ENCODE measurements around the gene PALLD. TPM values are rescaled to one million over a fixed set of nuclear protein-coding genes. Genes with fewer than 3 reads are reported as not detected.

The PALLD gene
- total RNA-seq, 1 experiment from 2014 or later: 23.7 TPM

DNA sequence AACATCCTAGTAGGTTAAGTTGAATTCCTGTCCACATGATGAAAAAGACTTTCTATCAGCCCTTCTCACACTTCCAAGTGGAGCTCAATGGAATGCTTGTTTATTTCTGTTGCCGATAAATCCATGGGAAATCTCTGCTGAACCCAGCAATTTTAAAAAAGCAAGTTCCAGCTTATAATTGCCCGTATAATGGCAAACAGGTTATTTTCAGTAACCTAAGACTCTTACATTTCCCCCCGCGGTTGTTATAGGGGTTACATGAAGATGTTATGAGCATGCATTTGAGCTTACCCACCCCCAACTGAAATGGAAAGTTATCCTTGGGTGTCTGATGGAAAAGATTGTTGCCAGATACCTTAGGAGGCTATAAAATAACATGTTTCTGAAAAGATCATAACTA, 136.2 kb downstream of the PALLD start (continued):
- TF ChIP-seq, protein P1, sequence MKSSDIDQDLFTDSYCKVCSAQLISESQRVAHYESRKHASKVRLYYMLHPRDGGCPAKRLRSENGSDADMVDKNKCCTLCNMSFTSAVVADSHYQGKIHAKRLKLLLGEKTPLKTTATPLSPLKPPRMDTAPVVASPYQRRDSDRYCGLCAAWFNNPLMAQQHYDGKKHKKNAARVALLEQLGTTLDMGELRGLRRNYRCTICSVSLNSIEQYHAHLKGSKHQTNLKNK (CRISPR knock-in tag; IDR thresholded peaks at IDR 0.05): no peak
- TF ChIP-seq, protein P2, sequence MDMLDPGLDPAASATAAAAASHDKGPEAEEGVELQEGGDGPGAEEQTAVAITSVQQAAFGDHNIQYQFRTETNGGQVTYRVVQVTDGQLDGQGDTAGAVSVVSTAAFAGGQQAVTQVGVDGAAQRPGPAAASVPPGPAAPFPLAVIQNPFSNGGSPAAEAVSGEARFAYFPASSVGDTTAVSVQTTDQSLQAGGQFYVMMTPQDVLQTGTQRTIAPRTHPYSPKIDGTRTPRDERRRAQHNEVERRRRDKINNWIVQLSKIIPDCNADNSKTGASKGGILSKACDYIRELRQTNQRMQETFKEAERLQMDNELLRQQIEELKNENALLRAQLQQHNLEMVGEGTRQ (CRISPR knock-in tag; IDR thresholded peaks at IDR 0.05): no peak
- TF ChIP-seq OVOL2 (CRISPR knock-in tag; IDR thresholded peaks at IDR 0.05; ENCODE audit: borderline replicate concordance): no peak
- TF ChIP-seq, protein P3, sequence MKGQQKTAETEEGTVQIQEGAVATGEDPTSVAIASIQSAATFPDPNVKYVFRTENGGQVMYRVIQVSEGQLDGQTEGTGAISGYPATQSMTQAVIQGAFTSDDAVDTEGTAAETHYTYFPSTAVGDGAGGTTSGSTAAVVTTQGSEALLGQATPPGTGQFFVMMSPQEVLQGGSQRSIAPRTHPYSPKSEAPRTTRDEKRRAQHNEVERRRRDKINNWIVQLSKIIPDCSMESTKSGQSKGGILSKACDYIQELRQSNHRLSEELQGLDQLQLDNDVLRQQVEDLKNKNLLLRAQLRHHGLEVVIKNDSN (CRISPR knock-in tag; IDR thresholded peaks at IDR 0.05): no peak
- no peak for TF ChIP-seq KAT7 (CRISPR knock-in tag; IDR thresholded peaks at IDR 0.05; ENCODE audit: borderline replicate concordance)

DNA sequence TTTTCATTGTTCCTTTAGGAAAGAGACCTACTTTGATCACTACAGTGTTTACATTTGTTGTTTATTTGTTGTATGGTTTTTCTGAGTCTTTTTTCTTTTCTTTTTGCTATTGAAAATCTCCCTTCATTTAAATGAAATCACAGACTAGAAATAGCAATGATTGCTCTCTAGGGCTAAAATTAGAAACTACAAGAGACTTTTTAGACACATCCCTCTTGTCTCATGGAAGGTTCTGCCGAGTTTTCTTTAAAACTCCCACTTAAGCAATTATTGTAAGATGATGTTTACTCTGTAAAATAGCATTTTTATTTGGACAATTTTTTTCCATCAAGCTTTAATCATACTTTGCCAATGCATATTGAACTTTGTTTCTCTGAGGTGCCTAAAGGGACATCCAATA, 136.6 kb downstream of the PALLD start:
- peaks cover 48% of the 10 kb centered on the region for H3K4me1 Mint-ChIP-seq
- CTCF ChIA-PET: interaction anchor here (1.5 to 3.1 kb wide), 2 partner anchors 41 to 288 kb away, joined by 3 to 14 read pairs; no protein-coding TSS in a partner anchor
- no peak overlapping the region for H3K27ac Mint-ChIP-seq
- TF ChIP-seq ZNF138 (CRISPR knock-in tag; conservative IDR thresholded peaks at IDR 0.05) (no peak), JAZF1 (CRISPR knock-in tag; IDR thresholded peaks at IDR 0.05) (no peak), CREM (CRISPR knock-in tag; IDR thresholded peaks at IDR 0.05) (no peak), IRF1 (CRISPR knock-in tag; IDR thresholded peaks at IDR 0.05) (no peak), ATF6 (CRISPR knock-in tag; IDR thresholded peaks at IDR 0.05) (no peak), SOX15 (CRISPR knock-in tag; IDR thresholded peaks at IDR 0.05) (no peak), TEAD4 (CRISPR knock-in tag; IDR thresholded peaks at IDR 0.05) (no peak), NFE2L1 (CRISPR knock-in tag; IDR thresholded peaks at IDR 0.05) (no peak), ZNF232 (CRISPR knock-in tag; IDR thresholded peaks at IDR 0.05) (no peak), ZBTB21 (CRISPR knock-in tag; IDR thresholded peaks at IDR 0.05; ENCODE audit: borderline replicate concordance) (no peak), ZNF396 (CRISPR knock-in tag; IDR thresholded peaks at IDR 0.05; ENCODE audit: borderline replicate concordance) (no peak), PRRX2 (CRISPR knock-in tag; IDR thresholded peaks at IDR 0.05) (no peak), SP1 (CRISPR knock-in tag; conservative IDR thresholded peaks at IDR 0.05) (no peak)
- ATAC-seq (no peak), DNase-seq (ENCODE audit: low spot score) (no peak)
- H3K4me3 Mint-ChIP-seq: no peak overlapping the region
- POLR2A ChIA-PET: no interaction called here
- no peaks in the 10 kb centered on the region for H3K9me3 Mint-ChIP-seq
- peaks cover 19% of the 10 kb centered on the region for H3K27me3 Mint-ChIP-seq (ENCODE audit: low read depth)
- no peaks in the 10 kb centered on the region for H3K36me3 Mint-ChIP-seq

DNA sequence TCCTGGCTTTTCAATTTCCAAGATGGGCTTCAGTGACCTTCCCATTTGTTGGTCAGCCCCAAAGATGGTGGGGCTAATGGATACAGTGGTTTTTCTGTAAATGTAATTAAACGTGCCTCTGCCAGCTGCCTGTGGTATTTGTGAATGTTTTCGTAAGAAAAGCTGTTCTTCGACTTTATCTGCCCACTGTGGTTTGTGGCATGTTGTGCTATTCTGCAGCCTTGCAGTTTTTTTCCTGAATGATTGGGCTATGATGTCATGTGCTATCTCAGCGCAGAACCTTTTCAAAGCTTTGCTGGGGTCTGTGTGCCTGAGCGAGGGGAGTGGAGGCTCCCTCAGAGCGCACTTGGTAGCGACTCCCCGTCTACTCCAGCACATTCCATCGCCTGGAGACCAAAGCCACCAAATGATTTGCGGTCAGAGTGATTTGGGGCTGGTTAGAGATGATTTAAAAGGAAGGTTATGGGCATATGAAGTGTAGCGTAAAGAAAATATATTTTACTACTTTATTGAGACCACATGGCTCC, 137.5 kb downstream of the PALLD start:
- H3K27ac Mint-ChIP-seq: no peak overlapping the region
- no peak for DNase-seq (ENCODE audit: low spot score)

More for the DNA sequence above, 137.5 kb downstream of the PALLD start:
- Mint-ChIP-seq H3K27me3 (ENCODE audit: low read depth) (peaks cover 19% of the 10 kb centered on the region), H3K9me3 (no peaks in the 10 kb centered on the region), H3K4me1 (peaks cover 46% of the 10 kb centered on the region), H3K36me3 (no peaks in the 10 kb centered on the region), H3K4me3 (no peak overlapping the region)
- ChIA-PET POLR2A (no interaction called here), CTCF (no interaction called here)
- no peak for ATAC-seq
- TF ChIP-seq IRF1 (CRISPR knock-in tag; IDR thresholded peaks at IDR 0.05) (no peak), NR2C2 (CRISPR knock-in tag; IDR thresholded peaks at IDR 0.05) (no peak)

Data from WTC11 (cell line).